Activated T-cell treated with anti-CD3 and anti-CD28 coated beads, Interleukin-2, amount 50 U/mL, for 48 hours (primary cell): Measurements from ENCODE around the gene OR6K2.
"Not testable (repeated sequence)": the region's sequence is repeated elsewhere in the genome, so short reads cannot be mapped to it uniquely, and the experiment has no call there.

Experiments used
- DNase-seq, 2 experiments: peaks; one replicate each; pipeline ENCODE4 v3.0.0-alpha.2; 2020

The OR6K2 gene

GRCh38 chr1:158700552-158700951 is at the start of gene OR6K2:
OR6K2 (minus strand) TSS chr1:158700652; CDS start chr1:158700652, 0 bp downstream.
- DNase-seq = no peak

- no peak for DNase-seq
Measured at GRCh38 chr1:158735848-158736247, 35.4 kb upstream of the OR6K2 start.

GRCh38 chr1:158732524-158732923 is 32.1 kb upstream of the OR6K2 start:
- no peak for DNase-seq

GRCh38 chr1:158731707-158732106 is 31.3 kb upstream of the OR6K2 start:
- no peak for DNase-seq

- no peak for DNase-seq
Measured at GRCh38 chr1:158730453-158730852, 30.0 kb upstream of the OR6K2 start.

GRCh38 chr1:158728510-158729225 is 28.2 kb upstream of the OR6K2 start:
- DNase-seq = no peak

- no peak for DNase-seq
Measured at GRCh38 chr1:158724442-158724841, 24.0 kb upstream of the OR6K2 start.

GRCh38 chr1:158720620-158721019 is 20.2 kb upstream of the OR6K2 start, which contains the start of gene OR6K3:
OR6K3 (minus strand) TSS chr1:158720720; CDS start chr1:158718115, 2,605 bp downstream.
- DNase-seq = no peak

GRCh38 chr1:158719664-158720063 is 19.2 kb upstream of the OR6K2 start:
- DNase-seq = no peak

GRCh38 chr1:158717344-158717743 is 16.9 kb upstream of the OR6K2 start:
- DNase-seq = no peak

- DNase-seq = no peak
Measured at GRCh38 chr1:158716335-158716734, 15.9 kb upstream of the OR6K2 start.

GRCh38 chr1:158714754-158715153 is 14.3 kb upstream of the OR6K2 start:
- DNase-seq = no peak

GRCh38 chr1:158711098-158711497 is 10.6 kb upstream of the OR6K2 start:
- no peak for DNase-seq

GRCh38 chr1:158706096-158706495 is 5.6 kb upstream of the OR6K2 start:
- no peak for DNase-seq

- no peak for DNase-seq
Measured at GRCh38 chr1:158694596-158694995, 5.9 kb downstream of the OR6K2 start.

GRCh38 chr1:158692356-158692755 is 8.1 kb downstream of the OR6K2 start:
- no peak for DNase-seq

GRCh38 chr1:158691907-158692306 is 8.5 kb downstream of the OR6K2 start:
- no peak for DNase-seq

GRCh38 chr1:158691149-158691548 is 9.3 kb downstream of the OR6K2 start:
- DNase-seq = not testable (repeated sequence)

- no peak for DNase-seq
Measured at GRCh38 chr1:158689875-158690274, 10.6 kb downstream of the OR6K2 start.

GRCh38 chr1:158689110-158689509 is 11.3 kb downstream of the OR6K2 start:
- no peak for DNase-seq

- DNase-seq = not testable (repeated sequence)
Measured at GRCh38 chr1:158688343-158688742, 12.1 kb downstream of the OR6K2 start.

GRCh38 chr1:158687037-158687436 is 13.4 kb downstream of the OR6K2 start:
- DNase-seq = no peak

- DNase-seq = no peak
Measured at GRCh38 chr1:158686111-158687009, 14.1 kb downstream of the OR6K2 start, which contains the start of gene SPTA1. SPTA1 (minus strand) TSS chr1:158686715; CDS start chr1:158686517, 198 bp downstream.

- DNase-seq = no peak
Measured at GRCh38 chr1:158685085-158685484, 15.4 kb downstream of the OR6K2 start.
